Chondrocyte (in vitro differentiated cells): ENCODE measurements around the gene CABP5. TPM values are rescaled to one million over a fixed set of nuclear protein-coding genes. Genes with fewer than 3 reads are reported as not detected.
A peak's percentile ranks its signal among the peaks of the same experiment; 100 is the strongest.

Source experiments
- DNase-seq: peaks from one replicate; pipeline ENCODE4 v3.0.0; 2021; ENCODE audit warnings: mixed read lengths, low spot score
- H3K27ac Mint-ChIP-seq: one replicate; pipeline ENCODE4 v1.8.0; 2021; ENCODE audit warnings: mild to moderate bottlenecking, moderate library complexity, mixed read lengths; ENCODE audit not compliant: unreplicated experiment
- H3K27me3 Mint-ChIP-seq: 2 replicates; pipeline ENCODE4 v1.8.0; 2021; ENCODE audit warnings: low read depth, mixed read lengths
- H3K36me3 Mint-ChIP-seq: 2 replicates; pipeline ENCODE4 v1.8.0; 2021; ENCODE audit warnings: low read depth, mixed read lengths
- H3K4me1 Mint-ChIP-seq: 2 replicates; pipeline ENCODE4 v1.8.0; 2021; ENCODE audit warnings: low read depth, mild to moderate bottlenecking, mixed read lengths
- H3K4me3 Mint-ChIP-seq: one replicate; pipeline ENCODE4 v1.8.0; 2021; ENCODE audit warnings: mild to moderate bottlenecking, moderate library complexity, mixed read lengths; ENCODE audit not compliant: unreplicated experiment
- H3K9me3 Mint-ChIP-seq: 2 replicates; pipeline ENCODE4 v1.8.0; 2021; ENCODE audit warnings: low read depth, mixed read lengths
- CTCF ChIP-seq: fragments of 200-600 bp; sonication (generic); IDR thresholded peaks from 2 replicates; pipeline ENCODE4 v1.5.0; 2021; ENCODE audit warnings: antibody characterized with exemption, mild to moderate bottlenecking, moderate library complexity
- total RNA-seq: library from RNA; stranded (reverse); gene quantifications from 3 replicates; pipeline ENCODE4 v1.2.1, GENCODE V29; 2021

CABP5 gene
- total RNA-seq, 1 donor from 2014 or later = not detected

GRCh38 chr19:48061401-48062344 lies 17.8 kb upstream of the CABP5 start:
- DNase-seq = peak; percentile 75
- no peak for TF ChIP-seq CTCF
- no peak overlapping the region for H3K27ac Mint-ChIP-seq
- H3K36me3 Mint-ChIP-seq = no peaks in the 10 kb centered on the region
- H3K4me3 Mint-ChIP-seq = no peak overlapping the region
- peaks cover 7% of the 10 kb centered on the region for H3K9me3 Mint-ChIP-seq
- no peaks in the 10 kb centered on the region for H3K4me1 Mint-ChIP-seq
- peaks cover 19% of the 10 kb centered on the region for H3K27me3 Mint-ChIP-seq

GRCh38 chr19:48060381-48060780 lies 16.5 kb upstream of the CABP5 start:
- no peak for DNase-seq
- no peaks in the 10 kb centered on the region for H3K4me1 Mint-ChIP-seq

DNA sequence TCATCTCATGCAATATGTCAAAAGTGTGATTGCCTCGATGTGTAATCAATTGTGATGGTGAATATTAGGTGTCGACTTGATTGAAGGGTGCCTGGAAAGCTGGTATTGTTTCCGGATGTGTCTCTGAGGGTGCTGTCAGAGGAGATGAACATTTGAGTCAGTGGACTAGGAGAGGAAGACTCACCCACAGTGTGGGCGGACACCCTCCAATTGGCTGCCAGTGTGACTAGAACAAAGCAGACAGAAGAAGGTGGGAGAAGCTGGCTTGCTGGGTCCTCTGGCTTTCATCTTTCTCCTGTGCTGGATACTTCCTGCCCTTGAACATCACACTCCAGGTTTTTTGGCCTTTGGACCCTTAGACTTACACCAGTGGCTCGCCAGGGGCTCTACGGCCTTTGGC lies 15.5 kb upstream of the CABP5 start:
- Mint-ChIP-seq H3K36me3 (no peaks in the 10 kb centered on the region), H3K27me3 (peaks cover 18% of the 10 kb centered on the region), H3K4me3 (no peak overlapping the region), H3K4me1 (no peaks in the 10 kb centered on the region), H3K9me3 (no peaks in the 10 kb centered on the region), H3K27ac (no peak overlapping the region)
- no peak for TF ChIP-seq CTCF
- peak; percentile 15 for DNase-seq

More at GRCh38 chr19:48060381-48060780, 16.5 kb upstream of the CABP5 start:
- Mint-ChIP-seq H3K4me3 (no peak overlapping the region), H3K27ac (no peak overlapping the region), H3K27me3 (peaks cover 19% of the 10 kb centered on the region), H3K9me3 (peaks cover 7% of the 10 kb centered on the region), H3K36me3 (no peaks in the 10 kb centered on the region)
- TF ChIP-seq CTCF = no peak

DNA sequence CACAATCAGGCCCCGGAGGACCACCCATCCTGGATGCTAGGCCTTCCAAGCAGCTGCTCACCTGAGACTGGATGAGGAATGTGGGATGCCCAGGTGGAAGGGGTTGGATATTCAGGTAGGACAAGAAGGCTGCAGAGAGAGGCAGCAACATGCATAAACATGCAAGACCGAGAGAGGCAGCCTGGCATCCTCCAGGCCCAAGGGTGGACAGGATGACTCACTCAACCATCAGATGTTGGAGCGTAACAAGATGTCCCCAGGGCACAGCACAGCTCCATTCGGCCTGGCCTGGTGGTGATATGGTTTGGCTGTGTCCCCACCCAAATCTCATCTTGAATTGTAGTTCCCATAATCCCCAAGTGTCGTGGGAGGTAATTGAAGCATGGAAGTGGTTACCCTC lies 10.0 kb upstream of the CABP5 start:
- Mint-ChIP-seq H3K4me3 (no peak overlapping the region), H3K9me3 (peaks cover 4% of the 10 kb centered on the region)

DNA sequence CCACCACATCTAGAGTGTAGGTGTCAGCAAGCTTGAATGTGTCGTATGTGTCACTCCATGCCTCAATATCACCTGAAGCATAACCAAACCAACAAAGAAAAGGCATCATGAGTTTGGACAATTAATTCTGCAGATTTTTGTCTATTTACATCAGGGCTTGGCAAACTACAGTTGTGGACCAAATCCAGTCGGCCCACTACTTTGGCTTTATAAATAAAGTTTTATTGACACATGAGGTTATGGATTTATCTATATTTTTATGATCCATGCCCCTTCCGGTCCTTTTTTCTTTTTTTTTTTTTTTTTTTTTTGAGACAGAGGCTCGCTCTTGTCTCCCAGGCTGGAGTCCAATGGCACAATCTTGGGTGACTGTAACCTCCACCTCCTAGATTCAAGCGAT lies 9.2 kb upstream of the CABP5 start:
- TF ChIP-seq CTCF = no peak
- no peak for DNase-seq
- Mint-ChIP-seq H3K4me3 (no peak overlapping the region), H3K27ac (no peak overlapping the region), H3K4me1 (no peaks in the 10 kb centered on the region), H3K36me3 (no peaks in the 10 kb centered on the region), H3K27me3 (peaks cover 9% of the 10 kb centered on the region), H3K9me3 (peaks cover 6% of the 10 kb centered on the region)

More for the DNA sequence above, 10.0 kb upstream of the CABP5 start:
- no peak overlapping the region for H3K27ac Mint-ChIP-seq
- no peaks in the 10 kb centered on the region for H3K36me3 Mint-ChIP-seq
- peaks cover 9% of the 10 kb centered on the region for H3K27me3 Mint-ChIP-seq
- no peak for DNase-seq
- no peaks in the 10 kb centered on the region for H3K4me1 Mint-ChIP-seq
- TF ChIP-seq CTCF = no peak
